IgD-negative memory B cell (primary cell): ENCODE measurements around the gene COL4A4. TPM values are rescaled to one million over a fixed set of nuclear protein-coding genes. Genes with fewer than 3 reads are reported as not detected.

Experiments used
- H3K27ac Mint-ChIP-seq, 3 donors: one replicate each; pipeline ENCODE4 v1.8.0; 2020 to 2022; ENCODE audit warnings: mild to moderate bottlenecking in 3 of 3, mixed read lengths in 3 of 3, moderate library complexity in 1 of 3
- H3K27me3 Mint-ChIP-seq: one replicate; pipeline ENCODE4 v1.8.0; 2021; ENCODE audit warnings: mixed read lengths
- H3K36me3 Mint-ChIP-seq: one replicate; pipeline ENCODE4 v1.8.0; 2020; ENCODE audit warnings: mild to moderate bottlenecking, mixed read lengths
- H3K4me1 Mint-ChIP-seq, 3 donors: one replicate each; pipeline ENCODE4 v1.8.0; 2020 to 2022; ENCODE audit warnings: mixed read lengths in 3 of 3, mild to moderate bottlenecking in 1 of 3
- H3K4me3 Mint-ChIP-seq, 4 donors: one replicate each; pipeline ENCODE4 v1.8.0; 2020 to 2022; ENCODE audit warnings: mild to moderate bottlenecking in 4 of 4, mixed read lengths in 4 of 4, moderate library complexity in 3 of 4
- H3K9me3 Mint-ChIP-seq, 3 donors: one replicate each; pipeline ENCODE4 v1.8.0; 2020 to 2021; ENCODE audit warnings: mixed read lengths in 3 of 3, mild to moderate bottlenecking in 1 of 3
- polyA plus RNA-seq: library from polyadenylated mRNA; unstranded; fragments of 300-500 nt; fragmentation: Illumina TruSeq; gene quantifications from one replicate; pipeline ENCODE4 v1.2.3, GENCODE V29; 2021

COL4A4 gene
- polyA plus RNA-seq, result 20.8 TPM

- Mint-ChIP-seq H3K36me3 (peaks cover 7% of the 10 kb centered on the region), H3K27ac (peak within 1 kb of the TSS; percentile 89 to 94 (median 93)), H3K27me3 (peaks cover 2% of the 10 kb centered on the region), H3K4me3 (peak within 1 kb of the TSS; percentile 88 to 98 (median 96)), H3K9me3 (peaks cover 0 to 2% (median 2%) of the 10 kb centered on the region in 3 donors), H3K4me1 (peaks cover 39 to 49% (median 46%) of the 10 kb centered on the region in 3 donors)
These were observed at the start of gene COL4A4, which contains the start of gene COL4A3 for GRCh38 chr2:227163998-227164762. COL4A4 (minus strand) TSS chr2:227164205; CDS start chr2:227147483, 16,722 bp downstream. COL4A3 (plus strand) TSS chr2:227164624; CDS start chr2:227164727, 103 bp downstream.

DNA sequence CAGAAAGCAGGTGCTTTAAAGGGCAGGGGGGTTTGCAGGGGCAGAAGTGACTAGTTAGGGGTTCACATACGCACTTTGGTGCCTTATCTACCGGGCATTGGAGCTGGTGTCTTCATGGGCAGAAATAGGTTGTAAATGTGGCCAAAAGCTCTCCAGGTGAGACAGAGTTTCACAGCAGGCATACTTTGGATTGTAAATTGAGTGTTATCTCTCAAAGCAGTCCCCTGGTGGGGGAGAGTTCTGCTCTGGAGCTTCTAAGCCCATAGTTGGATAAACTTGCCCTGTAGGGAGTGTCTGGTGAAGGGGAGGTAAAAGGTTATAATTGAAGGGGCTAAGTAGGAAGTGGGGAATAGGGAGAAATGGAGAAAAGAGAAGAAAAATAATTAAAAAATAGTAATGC is 43.6 kb upstream of the COL4A4 start:
- no peaks in the 10 kb centered on the region for H3K9me3 Mint-ChIP-seq
- peaks cover 11% of the 10 kb centered on the region for H3K36me3 Mint-ChIP-seq
- peaks cover 0 to 4% (median 0%) of the 10 kb centered on the region in 3 donors for H3K4me1 Mint-ChIP-seq
- H3K4me3 Mint-ChIP-seq, result no peak overlapping the region
- peak overlapping the region in 1 of 3 donors; percentile 18 for H3K27ac Mint-ChIP-seq
- no peaks in the 10 kb centered on the region for H3K27me3 Mint-ChIP-seq

DNA sequence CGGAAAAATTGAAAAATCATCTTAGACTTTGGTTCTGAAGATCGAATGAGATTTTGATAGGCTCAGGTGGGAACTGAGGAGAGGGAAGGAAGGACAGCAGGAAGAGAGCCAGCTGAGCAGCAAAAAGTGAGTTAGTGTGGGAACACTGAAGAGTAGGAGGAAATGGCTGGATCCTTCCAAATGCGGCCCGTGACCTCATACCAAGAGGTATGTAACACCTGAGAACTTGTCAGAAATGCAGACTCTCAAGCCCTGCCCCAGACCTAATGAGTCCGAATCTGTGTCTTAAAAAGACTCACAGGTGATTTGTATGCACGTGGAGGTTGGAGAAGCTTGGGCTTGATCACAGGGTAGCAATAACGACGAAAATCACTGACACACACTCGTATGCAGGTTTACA is 42.4 kb upstream of the COL4A4 start:
- H3K4me1 Mint-ChIP-seq, result peaks cover 0 to 4% (median 0%) of the 10 kb centered on the region in 3 donors
- H3K36me3 Mint-ChIP-seq, result peaks cover 11% of the 10 kb centered on the region
- no peak overlapping the region for H3K27ac Mint-ChIP-seq
- no peaks in the 10 kb centered on the region for H3K9me3 Mint-ChIP-seq
- H3K27me3 Mint-ChIP-seq, result no peaks in the 10 kb centered on the region
- no peak overlapping the region for H3K4me3 Mint-ChIP-seq

GRCh38 chr2:227205701-227206100 is 41.7 kb upstream of the COL4A4 start:
- Mint-ChIP-seq H3K4me1 (peaks cover 0 to 4% (median 0%) of the 10 kb centered on the region in 3 donors), H3K27me3 (no peaks in the 10 kb centered on the region), H3K4me3 (no peak overlapping the region), H3K9me3 (no peaks in the 10 kb centered on the region), H3K36me3 (peaks cover 11% of the 10 kb centered on the region), H3K27ac (no peak overlapping the region)

- no peaks in the 10 kb centered on the region for H3K9me3 Mint-ChIP-seq
- H3K27me3 Mint-ChIP-seq, result no peaks in the 10 kb centered on the region
- H3K4me3 Mint-ChIP-seq, result no peak overlapping the region
- no peak overlapping the region for H3K27ac Mint-ChIP-seq
- H3K36me3 Mint-ChIP-seq, result peaks cover 14% of the 10 kb centered on the region
- H3K4me1 Mint-ChIP-seq, result peaks cover 1 to 4% (median 2%) of the 10 kb centered on the region in 3 donors
These were observed 40.4 kb upstream of the COL4A4 start for GRCh38 chr2:227204452-227204851.

DNA sequence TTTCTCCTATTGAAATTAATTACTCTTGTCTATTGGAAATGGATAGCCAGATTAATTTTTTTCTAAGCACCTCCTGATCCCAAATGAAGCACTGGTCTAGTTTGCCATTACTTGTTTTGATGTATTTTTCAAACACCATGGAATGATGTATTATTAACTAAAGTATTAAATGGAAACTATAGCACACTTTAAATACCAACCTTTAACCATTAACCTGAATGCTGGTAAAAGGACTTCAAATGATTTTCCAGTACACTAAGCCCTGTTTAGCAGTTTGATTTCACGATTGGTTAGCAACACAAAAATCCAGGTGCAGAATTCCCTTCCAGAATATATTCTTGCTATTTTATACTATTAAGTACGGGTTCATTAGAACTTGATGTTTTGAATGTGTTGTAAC is 37.8 kb upstream of the COL4A4 start:
- H3K27me3 Mint-ChIP-seq, result no peaks in the 10 kb centered on the region
- H3K27ac Mint-ChIP-seq, result no peak overlapping the region
- H3K4me1 Mint-ChIP-seq, result peaks cover 1 to 8% (median 4%) of the 10 kb centered on the region in 3 donors
- no peaks in the 10 kb centered on the region for H3K9me3 Mint-ChIP-seq
- peaks cover 6% of the 10 kb centered on the region for H3K36me3 Mint-ChIP-seq
- no peak overlapping the region for H3K4me3 Mint-ChIP-seq

- Mint-ChIP-seq H3K9me3 (no peaks in the 10 kb centered on the region), H3K36me3 (peaks cover 3% of the 10 kb centered on the region), H3K4me3 (no peak overlapping the region), H3K27ac (peak overlapping the region in 1 of 3 donors; percentile 71), H3K4me1 (peaks cover 1 to 8% (median 4%) of the 10 kb centered on the region in 3 donors), H3K27me3 (no peaks in the 10 kb centered on the region)
These were observed 34.9 kb upstream of the COL4A4 start for GRCh38 chr2:227198866-227199265.

- Mint-ChIP-seq H3K36me3 (no peaks in the 10 kb centered on the region), H3K9me3 (no peaks in the 10 kb centered on the region), H3K4me1 (peaks cover 6 to 9% (median 9%) of the 10 kb centered on the region in 3 donors), H3K27me3 (no peaks in the 10 kb centered on the region), H3K27ac (no peak overlapping the region), H3K4me3 (no peak overlapping the region)
These were observed 30.2 kb upstream of the COL4A4 start for GRCh38 chr2:227194219-227194618.

- Mint-ChIP-seq H3K4me1 (peaks cover 8 to 17% (median 13%) of the 10 kb centered on the region in 3 donors), H3K9me3 (no peaks in the 10 kb centered on the region), H3K4me3 (no peak overlapping the region), H3K36me3 (no peaks in the 10 kb centered on the region), H3K27ac (no peak overlapping the region), H3K27me3 (no peaks in the 10 kb centered on the region)
These were observed 28.5 kb upstream of the COL4A4 start for GRCh38 chr2:227192491-227192890.

GRCh38 chr2:227191367-227191766 is 27.4 kb upstream of the COL4A4 start:
- no peaks in the 10 kb centered on the region for H3K9me3 Mint-ChIP-seq
- no peak overlapping the region for H3K4me3 Mint-ChIP-seq
- no peaks in the 10 kb centered on the region for H3K27me3 Mint-ChIP-seq
- H3K4me1 Mint-ChIP-seq, result peaks cover 16 to 27% (median 24%) of the 10 kb centered on the region in 3 donors
- peak overlapping the region in 1 of 3 donors; percentile 17 for H3K27ac Mint-ChIP-seq
- H3K36me3 Mint-ChIP-seq, result no peaks in the 10 kb centered on the region

GRCh38 chr2:227188292-227188691 is 24.3 kb upstream of the COL4A4 start:
- Mint-ChIP-seq H3K36me3 (no peaks in the 10 kb centered on the region), H3K27me3 (no peaks in the 10 kb centered on the region), H3K9me3 (no peaks in the 10 kb centered on the region), H3K4me3 (peak overlapping the region in 1 of 4 donors; percentile 64), H3K27ac (peak overlapping the region in 1 of 3 donors; percentile 39), H3K4me1 (peaks cover 24 to 39% (median 38%) of the 10 kb centered on the region in 3 donors)

DNA sequence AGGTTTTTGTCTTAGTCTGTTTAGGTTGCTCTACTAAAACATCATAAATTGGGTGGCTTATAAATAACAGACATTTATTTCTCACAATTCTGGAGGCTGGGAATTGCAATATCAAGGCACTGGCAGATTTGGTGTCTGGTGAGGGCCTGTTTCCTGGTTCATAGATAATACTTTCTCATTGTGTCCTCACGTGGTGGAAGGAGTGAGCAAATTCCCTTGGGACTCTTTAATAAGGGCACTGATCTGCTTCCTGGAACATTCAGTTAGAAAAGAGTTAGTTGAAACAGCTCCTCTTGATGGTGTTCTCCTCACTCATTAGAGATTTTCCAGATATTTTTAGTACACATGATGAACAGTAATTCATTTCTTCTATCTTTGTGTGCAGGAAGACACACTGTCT is 22.7 kb upstream of the COL4A4 start:
- H3K4me1 Mint-ChIP-seq, result peaks cover 25 to 38% (median 36%) of the 10 kb centered on the region in 3 donors

GRCh38 chr2:227185615-227186232 is 21.7 kb upstream of the COL4A4 start:
- peak overlapping the region in 1 of 4 donors; percentile 13 for H3K4me3 Mint-ChIP-seq
- no peaks in the 10 kb centered on the region for H3K27me3 Mint-ChIP-seq
- peaks cover 2% of the 10 kb centered on the region for H3K36me3 Mint-ChIP-seq
- peaks cover 25 to 38% (median 35%) of the 10 kb centered on the region in 3 donors for H3K4me1 Mint-ChIP-seq
- no peaks in the 10 kb centered on the region for H3K9me3 Mint-ChIP-seq
- H3K27ac Mint-ChIP-seq, result peak overlapping the region in 1 of 3 donors; percentile 41

More for the DNA sequence above, 22.7 kb upstream of the COL4A4 start:
- Mint-ChIP-seq H3K27me3 (no peaks in the 10 kb centered on the region), H3K36me3 (peaks cover 2% of the 10 kb centered on the region), H3K27ac (peak overlapping the region in 1 of 3 donors; percentile 69), H3K9me3 (no peaks in the 10 kb centered on the region), H3K4me3 (no peak overlapping the region)

- Mint-ChIP-seq H3K4me3 (no peak overlapping the region), H3K4me1 (peaks cover 23 to 32% (median 31%) of the 10 kb centered on the region in 3 donors), H3K9me3 (no peaks in the 10 kb centered on the region), H3K36me3 (peaks cover 2% of the 10 kb centered on the region), H3K27me3 (no peaks in the 10 kb centered on the region), H3K27ac (no peak overlapping the region)
These were observed 19.8 kb upstream of the COL4A4 start for GRCh38 chr2:227183657-227184367.

GRCh38 chr2:227182765-227183164 is 18.8 kb upstream of the COL4A4 start:
- Mint-ChIP-seq H3K9me3 (no peaks in the 10 kb centered on the region), H3K4me1 (peaks cover 23 to 29% (median 28%) of the 10 kb centered on the region in 3 donors)

More at GRCh38 chr2:227182765-227183164, 18.8 kb upstream of the COL4A4 start:
- Mint-ChIP-seq H3K4me3 (no peak overlapping the region), H3K27me3 (no peaks in the 10 kb centered on the region), H3K27ac (no peak overlapping the region), H3K36me3 (peaks cover 2% of the 10 kb centered on the region)
